ENCODE data around the gene TP53TG3F.
"Not testable (repeated sequence)": the region's sequence is repeated elsewhere in the genome, so short reads cannot be mapped to it uniquely, and the experiment has no call there.

The TP53TG3F gene, protein sequence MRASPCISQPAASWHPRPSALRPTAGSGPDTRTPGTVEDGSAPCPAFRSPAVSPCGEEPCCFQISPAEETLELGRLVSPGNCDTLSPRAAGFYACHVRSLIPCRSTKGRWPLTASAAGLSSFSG

GRCh38 chr16:33459312-33459711 is at the start of gene TP53TG3F:
TP53TG3F (plus strand) TSS chr16:33459612; CDS start chr16:33459680, 68 bp downstream.
- H3K27me3 Mint-ChIP-seq; ATAC-seq (replicated peaks; ENCODE audit: extremely low read depth, poor library complexity, severe bottlenecking); DNase-seq (ENCODE audit: low spot score in 2 of 2); H3K27ac Mint-ChIP-seq (ENCODE audit: low read depth); H3K9me3 Mint-ChIP-seq; H3K4me1 Mint-ChIP-seq; H3K36me3 Mint-ChIP-seq (ENCODE audit: insufficient read depth); H3K4me3 Mint-ChIP-seq: not testable (repeated sequence)

DNA sequence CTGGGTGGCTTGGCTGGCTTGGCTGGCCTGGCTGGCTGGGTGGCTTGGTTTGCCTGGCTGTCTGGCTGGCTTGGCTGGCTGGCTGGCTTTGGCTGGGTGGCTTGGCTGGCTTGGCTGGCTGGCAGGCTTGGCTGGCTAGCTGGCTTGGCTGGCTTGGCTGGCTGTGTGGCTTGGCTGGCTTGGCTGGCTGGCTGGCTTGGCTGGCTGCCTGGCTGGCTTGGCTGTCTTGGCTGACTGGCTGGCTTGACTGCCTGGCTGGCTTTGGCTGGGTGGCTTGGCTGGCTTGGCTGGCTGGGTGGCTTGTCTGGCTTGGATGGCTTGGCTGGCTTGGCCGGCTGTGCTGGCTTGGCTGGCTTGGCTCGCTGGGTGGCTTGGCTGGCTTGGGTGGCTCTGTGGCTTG is 32.2 kb downstream of the TP53TG3F start:
- H3K9me3 Mint-ChIP-seq; H3K27me3 Mint-ChIP-seq; H3K27ac Mint-ChIP-seq (ENCODE audit: low read depth); ATAC-seq (replicated peaks; ENCODE audit: extremely low read depth, poor library complexity, severe bottlenecking); H3K36me3 Mint-ChIP-seq (ENCODE audit: insufficient read depth); H3K4me1 Mint-ChIP-seq; H3K4me3 Mint-ChIP-seq: not testable (repeated sequence)
- peak in 1 of 2 donors; percentile 13 for DNase-seq (ENCODE audit: low spot score in 2 of 2)

DNA sequence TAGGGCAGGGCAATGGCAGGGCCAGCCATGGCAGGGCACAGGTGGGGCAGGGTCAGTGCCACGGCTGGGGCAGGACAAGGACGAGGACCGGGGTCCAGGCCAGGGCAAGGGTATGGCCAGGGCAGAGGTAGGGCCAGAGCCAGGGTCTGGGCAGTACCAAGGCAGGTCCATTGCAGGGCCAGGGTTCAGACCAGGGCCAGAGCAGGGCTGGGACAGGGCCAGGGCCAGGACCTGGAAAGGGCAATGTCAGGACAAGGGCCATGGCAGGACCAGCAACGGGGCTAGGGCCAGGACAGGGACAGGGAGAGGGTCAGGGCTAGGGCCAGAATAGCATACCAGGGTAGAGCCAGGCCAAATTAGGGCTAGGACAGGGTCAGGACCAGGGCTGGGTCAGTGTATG is 47.8 kb downstream of the TP53TG3F start:
- not testable (repeated sequence) for H3K27me3 Mint-ChIP-seq; ATAC-seq (replicated peaks; ENCODE audit: extremely low read depth, poor library complexity, severe bottlenecking); DNase-seq (ENCODE audit: low spot score in 2 of 2); H3K36me3 Mint-ChIP-seq (ENCODE audit: insufficient read depth); H3K9me3 Mint-ChIP-seq; H3K4me3 Mint-ChIP-seq; H3K4me1 Mint-ChIP-seq; H3K27ac Mint-ChIP-seq (ENCODE audit: low read depth)

DNA sequence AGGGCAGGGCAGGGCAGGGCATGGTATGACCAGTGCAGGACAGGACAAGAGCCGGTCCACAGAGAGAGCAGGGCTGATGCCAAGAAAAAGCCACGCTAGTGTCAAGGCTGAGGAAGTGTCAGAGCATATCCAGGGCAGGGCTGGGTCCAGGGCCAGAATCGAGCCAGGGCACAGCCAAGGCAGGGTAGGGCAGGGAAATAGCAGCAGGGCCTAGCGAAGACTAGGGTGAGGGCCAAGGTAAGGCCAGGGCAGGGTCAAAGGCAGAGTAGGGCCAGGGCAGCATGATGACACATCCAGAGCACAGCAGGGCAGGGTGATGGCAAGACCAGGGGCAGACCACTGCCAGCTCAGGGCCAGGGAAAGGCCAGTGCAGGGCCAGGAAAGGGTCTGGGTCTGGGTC is 49.7 kb downstream of the TP53TG3F start:
- not testable (repeated sequence) for H3K4me3 Mint-ChIP-seq; H3K27me3 Mint-ChIP-seq; H3K4me1 Mint-ChIP-seq; ATAC-seq (replicated peaks; ENCODE audit: extremely low read depth, poor library complexity, severe bottlenecking); H3K27ac Mint-ChIP-seq (ENCODE audit: low read depth); DNase-seq (ENCODE audit: low spot score in 2 of 2); H3K36me3 Mint-ChIP-seq (ENCODE audit: insufficient read depth); H3K9me3 Mint-ChIP-seq

- H3K9me3 Mint-ChIP-seq; H3K27me3 Mint-ChIP-seq; H3K27ac Mint-ChIP-seq (ENCODE audit: low read depth); H3K4me1 Mint-ChIP-seq; DNase-seq (ENCODE audit: low spot score in 2 of 2); H3K4me3 Mint-ChIP-seq; H3K36me3 Mint-ChIP-seq (ENCODE audit: insufficient read depth); ATAC-seq (replicated peaks; ENCODE audit: extremely low read depth, poor library complexity, severe bottlenecking): not testable (repeated sequence)
Measured at GRCh38 chr16:33509906-33510305, 50.5 kb downstream of the TP53TG3F start.

Measured in central memory CD8-positive, alpha-beta T cell (primary cell).